ENCODE results near the gene KCNAB1. TPM values are rescaled to one million over a fixed set of nuclear protein-coding genes. Genes with fewer than 3 reads are reported as not detected.

KCNAB1 gene
- total and polyA plus RNA-seq, 10 of the 15 experiments (the other 5 are each of a cell fraction or from before 2014, with no cell fraction given), result 0.11 to 0.69 (median 0.43) TPM; not detected in 6

GRCh38 chr3:156507285-156507684 is 386.9 kb downstream of the KCNAB1 start (continued):
- no peak for TF ChIP-seq MLLT1 (IDR thresholded peaks at IDR 0.05)
- no peak for TF ChIP-seq RELA (IDR thresholded peaks at IDR 0.05; ENCODE audit: borderline replicate concordance, partially characterized antibody)
- TF ChIP-seq FOS (IDR thresholded peaks at IDR 0.05; ENCODE audit: borderline replicate concordance, extremely low read depth, insufficient read length), result no peak
- TF ChIP-seq RCOR1 (conservative IDR thresholded peaks at IDR 0.05; ENCODE audit: low read depth, low read length), result no peak
- TF ChIP-seq HDAC6 (IDR thresholded peaks at IDR 0.05; ENCODE audit: unreplicated experiment), result no peak
- no peak for TF ChIP-seq SREBF2 (IDR thresholded peaks at IDR 0.05; ENCODE audit: low read length)
- TF ChIP-seq IRF5 (IDR thresholded peaks at IDR 0.05; ENCODE audit: borderline replicate concordance), result no peak
